Pancreas (tissue), 10 donors: ENCODE measurements around the gene IL17D. TPM values are rescaled to one million over a fixed set of nuclear protein-coding genes. Genes with fewer than 3 reads are reported as not detected.

Source experiments
- ATAC-seq, 4 donors: fragments of 200-7000 bp; cut with Tn5 transposase; one replicate each; pipeline versions ENCODE4 v1.8.0 to v1.9.1; 2020; ENCODE audit warnings: mild to moderate bottlenecking in 4 of 4, moderate library complexity in 4 of 4
- DNase-seq, 6 donors: peaks; one replicate each; pipeline ENCODE4 v3.0.0-alpha.2; 2020
- FAIRE-seq: peaks from 2 replicates; lab custom pipeline; 2012; peaks lifted over from hg19 to GRCh38; lab: Jason Lieb, UNC
- H3K27ac ChIP-seq, 4 donors: fragments of 200-600 bp; sonication (generic); 1 replicate in 3 of 4; 2 replicates in 1 of 4; pipeline versions ENCODE4 v1.5.0 to v1.8.0; 2020
- H3K27me3 ChIP-seq, 4 donors: fragments of 200-600 bp; one replicate each; pipeline ENCODE4 v1.8.0; 2021
- H3K36me3 ChIP-seq, 3 donors: fragments of 200-600 bp; sonication (generic) in 1 of 3; one replicate each; pipeline versions ENCODE4 v1.5.0 to v1.8.0; 2020 to 2021
- H3K4me1 ChIP-seq, 3 donors: fragments of 200-600 bp; one replicate each; pipeline ENCODE4 v1.8.0; 2021
- H3K4me3 ChIP-seq, 4 donors: fragments of 200-600 bp; sonication (generic) in 2 of 4; one replicate each; pipeline versions ENCODE4 v1.5.0 to v1.8.0; 2020 to 2021
- H3K9me3 ChIP-seq, 4 donors: fragments of 200-600 bp; one replicate each; pipeline ENCODE4 v1.8.0; 2021
- WGBS, 2 donors: extraction: QIAGEN DNeasy Blood & Tissue Kit; methylation state at CpG; one replicate each; pipeline ENCODE4 v1.1.7; 2013; 5-methylcytosine and 5-hydroxymethylcytosine counted together
- intact Hi-C, 3 donors: fragments of 100-400 bp; cut with DNase I; formaldehyde crosslinking; loops; one replicate each; pipeline versions ENCODE4 v1.11.1 to v1.14.2; 2022
- polyA plus RNA-seq, 2 donors: library from polyadenylated mRNA; stranded (reverse); fragments of 200-250 nt; gene quantifications; one replicate each; pipeline ENCODE4 v1.2.3, GENCODE V29; 2013
- total RNA-seq, 6 donors: library from RNA; stranded (reverse); fragmentation: NEBNext Ultra II Directional in 4 of 6; extraction: Animal tissue kit (Norgen Biotek cat#: 25700) in 4 of 6; gene quantifications; one replicate each; pipeline versions ENCODE4 v1.2.1 to v1.2.4, GENCODE V29; 2021 to 2023
- TF ChIP-seq, protein P1 (sequence below), 4 donors: fragments of 200-600 bp; sonication (generic) in 3 of 4; IDR thresholded peaks; one replicate each; pipeline versions ENCODE4 v1.5.0 to v1.8.0; 2021; ENCODE audit warnings: antibody characterized with exemption in 4 of 4
- donor health status: healthy with polysubstance abuse.
- donor health status: DM: no; HTN: no; CAD: no; lungs with moderate emphysema.
- donor health status: DM: no; HTN: no; CAD: no.
- donor health status: control.
- donor health status: control.
- donor health status: Bipolar disorder and iron deficiency.
- donor health status: DM: yes; HTN: yes; CAD: no.
- donor health status: DM: no; HTN: no; CAD: no.
- donor health status: DM: no; HTN: no; CAD: no.
- donor health status: DM: yes; HTN: yes; CAD: no.

Gene IL17D
- total and polyA plus RNA-seq, 8 donors = 0.35 to 0.71 (median 0.48) TPM

DNA sequence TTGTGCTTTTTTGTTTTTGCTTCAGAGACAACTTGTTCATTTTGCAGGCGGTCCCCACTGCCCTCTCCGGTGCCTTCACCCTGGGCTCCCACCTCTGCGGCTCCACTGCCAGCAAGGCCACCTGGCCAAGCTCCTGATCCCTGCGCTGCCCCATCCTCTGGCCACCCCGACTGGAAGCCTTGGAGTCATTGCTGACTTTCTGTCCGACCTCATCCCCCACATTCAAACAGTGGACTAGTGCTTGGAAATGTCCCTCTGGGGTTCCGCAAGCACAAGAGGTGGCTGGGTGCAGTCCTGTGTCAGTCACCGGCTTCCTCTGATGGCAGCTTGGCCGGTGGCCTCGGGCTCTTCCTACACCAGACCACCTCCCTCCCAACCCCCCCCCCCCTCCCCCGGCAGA is 17.0 kb downstream of the IL17D start:
- WGBS, 2 donors = 79 to 90% methylated on average over 11 of the region's 11 CpGs
- no peaks in the 10 kb centered on the region for H3K9me3 ChIP-seq
- peaks cover 0 to 10% (median 0%) of the 10 kb centered on the region in 3 donors for H3K4me1 ChIP-seq
- TF ChIP-seq, protein P1, sequence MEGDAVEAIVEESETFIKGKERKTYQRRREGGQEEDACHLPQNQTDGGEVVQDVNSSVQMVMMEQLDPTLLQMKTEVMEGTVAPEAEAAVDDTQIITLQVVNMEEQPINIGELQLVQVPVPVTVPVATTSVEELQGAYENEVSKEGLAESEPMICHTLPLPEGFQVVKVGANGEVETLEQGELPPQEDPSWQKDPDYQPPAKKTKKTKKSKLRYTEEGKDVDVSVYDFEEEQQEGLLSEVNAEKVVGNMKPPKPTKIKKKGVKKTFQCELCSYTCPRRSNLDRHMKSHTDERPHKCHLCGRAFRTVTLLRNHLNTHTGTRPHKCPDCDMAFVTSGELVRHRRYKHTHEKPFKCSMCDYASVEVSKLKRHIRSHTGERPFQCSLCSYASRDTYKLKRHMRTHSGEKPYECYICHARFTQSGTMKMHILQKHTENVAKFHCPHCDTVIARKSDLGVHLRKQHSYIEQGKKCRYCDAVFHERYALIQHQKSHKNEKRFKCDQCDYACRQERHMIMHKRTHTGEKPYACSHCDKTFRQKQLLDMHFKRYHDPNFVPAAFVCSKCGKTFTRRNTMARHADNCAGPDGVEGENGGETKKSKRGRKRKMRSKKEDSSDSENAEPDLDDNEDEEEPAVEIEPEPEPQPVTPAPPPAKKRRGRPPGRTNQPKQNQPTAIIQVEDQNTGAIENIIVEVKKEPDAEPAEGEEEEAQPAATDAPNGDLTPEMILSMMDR (IDR thresholded peaks at IDR 0.05) = no peak
- ATAC-seq (no peak), DNase-seq (no peak), FAIRE-seq (no peak)
- H3K27ac ChIP-seq = no peak overlapping the region
- peaks cover 0 to 5% (median 0%) of the 10 kb centered on the region in 4 donors for H3K27me3 ChIP-seq
- no peak overlapping the region for H3K4me3 ChIP-seq
- no peaks in the 10 kb centered on the region for H3K36me3 ChIP-seq
- intact Hi-C loops = no loop called here

DNA sequence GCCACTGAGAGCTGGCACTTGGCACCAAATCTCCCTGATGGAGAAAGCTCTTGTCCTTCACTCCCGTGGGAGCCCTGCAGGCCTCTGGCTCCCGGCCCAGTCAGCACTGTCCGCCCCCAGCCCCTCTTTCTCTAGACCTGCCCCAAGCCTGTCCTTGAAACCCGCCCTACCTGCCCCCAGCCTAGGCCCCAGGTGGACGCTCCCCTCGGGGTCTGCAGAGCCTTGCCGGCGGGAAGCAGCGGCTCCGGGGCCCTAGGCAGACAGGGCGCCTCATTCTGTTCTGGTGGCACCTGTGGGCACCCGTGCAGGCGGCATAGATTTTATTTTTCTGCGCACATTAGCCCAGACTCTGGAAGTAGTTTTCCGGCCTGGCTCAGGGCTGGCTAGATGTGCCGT is 17.6 kb downstream of the IL17D start:
- H3K4me3 ChIP-seq = peak overlapping the region in 2 of 4 donors; percentile 29 to 40
- H3K27me3 ChIP-seq = peaks cover 0 to 5% (median 0%) of the 10 kb centered on the region in 4 donors
- H3K4me1 ChIP-seq = peaks cover 0 to 10% (median 0%) of the 10 kb centered on the region in 3 donors
- H3K36me3 ChIP-seq = no peaks in the 10 kb centered on the region
- H3K9me3 ChIP-seq = no peaks in the 10 kb centered on the region
- FAIRE-seq = no peak
- 66 to 73% methylated on average over 16 of the region's 16 CpGs for WGBS, 2 donors
- H3K27ac ChIP-seq = no peak overlapping the region
- ATAC-seq = no peak
- intact Hi-C loops = no loop called here
- DNase-seq = no peak
- TF ChIP-seq, protein P1 (IDR thresholded peaks at IDR 0.05) = no peak

DNA sequence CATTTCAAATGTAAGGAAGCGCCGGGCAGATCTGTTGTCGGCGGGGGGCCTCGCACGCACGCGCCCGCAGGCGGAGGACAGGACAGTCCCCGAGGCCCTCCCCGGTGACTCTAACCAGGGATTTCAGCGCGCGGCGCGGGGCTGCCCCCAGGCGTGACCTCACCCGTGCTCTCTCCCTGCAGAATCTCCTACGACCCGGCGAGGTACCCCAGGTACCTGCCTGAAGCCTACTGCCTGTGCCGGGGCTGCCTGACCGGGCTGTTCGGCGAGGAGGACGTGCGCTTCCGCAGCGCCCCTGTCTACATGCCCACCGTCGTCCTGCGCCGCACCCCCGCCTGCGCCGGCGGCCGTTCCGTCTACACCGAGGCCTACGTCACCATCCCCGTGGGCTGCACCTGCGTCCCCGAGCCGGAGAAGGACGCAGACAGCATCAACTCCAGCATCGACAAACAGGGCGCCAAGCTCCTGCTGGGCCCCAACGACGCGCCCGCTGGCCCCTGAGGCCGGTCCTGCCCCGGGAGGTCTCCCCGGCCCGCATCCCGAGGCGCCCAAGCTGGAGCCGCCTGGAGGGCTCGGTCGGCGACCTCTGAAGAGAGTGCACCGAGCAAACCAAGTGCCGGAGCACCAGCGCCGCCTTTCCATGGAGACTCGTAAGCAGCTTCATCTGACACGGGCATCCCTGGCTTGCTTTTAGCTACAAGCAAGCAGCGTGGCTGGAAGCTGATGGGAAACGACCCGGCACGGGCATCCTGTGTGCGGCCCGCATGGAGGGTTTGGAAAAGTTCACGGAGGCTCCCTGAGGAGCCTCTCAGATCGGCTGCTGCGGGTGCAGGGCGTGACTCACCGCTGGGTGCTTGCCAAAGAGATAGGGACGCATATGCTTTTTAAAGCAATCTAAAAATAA is 18.2 kb downstream of the IL17D start:
- peak; percentile 61 to 84 (median 76) for ATAC-seq
- 6 to 8% methylated on average over 75 to 81 of the region's 81 CpGs for WGBS, 2 donors
- intact Hi-C loops = no loop called here
- peaks cover 0 to 5% (median 0%) of the 10 kb centered on the region in 4 donors for H3K27me3 ChIP-seq
- H3K9me3 ChIP-seq = no peaks in the 10 kb centered on the region
- TF ChIP-seq, protein P1 (IDR thresholded peaks at IDR 0.05) = no peak
- FAIRE-seq = no peak
- H3K4me3 ChIP-seq = peak overlapping the region; percentile 19 to 40 (median 31)
- H3K36me3 ChIP-seq = no peaks in the 10 kb centered on the region
- DNase-seq = peak in 4 of 6 donors; percentile 25 to 71 (median 57)
- peaks cover 0 to 10% (median 0%) of the 10 kb centered on the region in 3 donors for H3K4me1 ChIP-seq
- no peak overlapping the region for H3K27ac ChIP-seq

DNA sequence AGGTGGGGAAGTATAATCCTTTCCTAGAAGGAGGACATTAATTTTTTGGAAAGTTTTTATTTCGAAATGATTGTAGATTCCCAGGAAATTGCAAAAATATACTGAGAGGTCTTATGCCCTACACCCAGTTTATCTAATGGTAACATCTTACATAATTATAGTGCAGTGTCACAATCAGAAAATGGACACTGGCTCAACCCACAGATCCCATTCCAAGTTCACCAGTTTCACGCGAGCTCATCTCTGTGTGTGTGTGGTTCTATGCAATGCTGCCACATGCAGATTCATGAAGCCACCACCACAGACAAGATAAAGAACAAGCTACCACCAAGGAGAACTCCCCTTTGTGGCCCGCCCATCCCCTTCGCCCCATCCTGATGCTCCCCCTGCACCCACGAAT is 24.4 kb downstream of the IL17D start:
- intact Hi-C loops = no loop called here

More for the DNA sequence above, 24.4 kb downstream of the IL17D start:
- Histone ChIP-seq H3K9me3 (no peaks in the 10 kb centered on the region), H3K36me3 (peaks cover 0 to 2% (median 0%) of the 10 kb centered on the region in 3 donors), H3K27ac (no peak overlapping the region), H3K4me3 (no peak overlapping the region), H3K27me3 (no peaks in the 10 kb centered on the region), H3K4me1 (no peaks in the 10 kb centered on the region)
- 88 to 92% methylated on average over 6 of the region's 6 CpGs for WGBS, 2 donors
- DNase-seq (no peak), ATAC-seq (no peak), FAIRE-seq (no peak)
- TF ChIP-seq, protein P1 (IDR thresholded peaks at IDR 0.05) = no peak
